GM23248 (cell line): Measurements from ENCODE around the gene TSSK2. TPM values are rescaled to one million over a fixed set of nuclear protein-coding genes. Genes with fewer than 3 reads are reported as not detected.

Experiments
- DNase-seq: peaks from one replicate; pipeline ENCODE4 v3.0.0-alpha.2; 2015
- H2AFZ ChIP-seq: fragments of 200-600 bp; sonication (generic); 2 replicates; pipeline ENCODE4 v1.6.1; 2016; ENCODE audit warnings: antibody characterized with exemption
- H3F3A ChIP-seq: fragments of 200-600 bp; sonication (generic); 2 replicates; pipeline ENCODE4 v1.6.1; 2016; ENCODE audit warnings: mild to moderate bottlenecking, antibody characterized with exemption, mixed run types; ENCODE audit not compliant: insufficient read depth
- H3K27ac ChIP-seq: fragments of 200-600 bp; sonication (generic); 2 replicates; pipeline ENCODE4 v1.5.1; 2016; ENCODE audit warnings: mild to moderate bottlenecking
- H3K27me3 ChIP-seq: fragments of 200-600 bp; sonication (generic); replicated peaks from 2 replicates; pipeline ENCODE4 v1.6.1; 2016; ENCODE audit warnings: mild to moderate bottlenecking; ENCODE audit not compliant: insufficient read depth
- H3K36me3 ChIP-seq: fragments of 200-600 bp; sonication (generic); 2 replicates; pipeline ENCODE4 v1.6.1; 2016; ENCODE audit warnings: low read depth, mild to moderate bottlenecking
- H3K4me1 ChIP-seq: fragments of 200-600 bp; sonication (generic); 2 replicates; pipeline ENCODE4 v1.6.1; 2016; ENCODE audit warnings: mild to moderate bottlenecking; ENCODE audit not compliant: insufficient read depth
- H3K4me2 ChIP-seq: fragments of 200-600 bp; sonication (generic); one replicate; pipeline ENCODE4 v1.6.1; 2016; ENCODE audit warnings: mild to moderate bottlenecking; ENCODE audit not compliant: unreplicated experiment
- H3K4me3 ChIP-seq: fragments of 200-600 bp; sonication (generic); 2 replicates; pipeline ENCODE4 v1.5.1; 2016; ENCODE audit warnings: mild to moderate bottlenecking
- H3K79me2 ChIP-seq: fragments of 200-600 bp; sonication (generic); 2 replicates; pipeline ENCODE4 v1.6.1; 2016; ENCODE audit warnings: mild to moderate bottlenecking; ENCODE audit not compliant: insufficient read depth
- H3K9ac ChIP-seq: fragments of 200-600 bp; sonication (generic); 2 replicates; pipeline ENCODE4 v1.6.1; 2016; ENCODE audit warnings: mild to moderate bottlenecking
- H3K9me2 ChIP-seq: fragments of 200-600 bp; sonication (generic); 2 replicates; pipeline ENCODE4 v1.6.1; 2016; ENCODE audit warnings: mixed run types, mild to moderate bottlenecking, moderate library complexity; ENCODE audit not compliant: insufficient read depth
- H3K9me3 ChIP-seq: fragments of 200-600 bp; sonication (generic); one replicate; pipeline ENCODE4 v1.6.1; 2017; ENCODE audit warnings: low read depth
- H4K20me1 ChIP-seq: fragments of 200-600 bp; sonication (generic); 2 replicates; pipeline ENCODE4 v1.6.0; 2016; ENCODE audit not compliant: insufficient read depth
- EZH2 ChIP-seq: fragments of 200-600 bp; sonication (generic); IDR thresholded peaks from 2 replicates; pipeline ENCODE4 v1.6.1; 2018; ENCODE audit warnings: antibody characterized with exemption, mild to moderate bottlenecking; ENCODE audit not compliant: insufficient read depth, poor library complexity, severe bottlenecking
- EZH2phosphoT487 ChIP-seq: fragments of 200-600 bp; sonication (generic); IDR thresholded peaks from 2 replicates; pipeline ENCODE4 v1.6.1; 2018; ENCODE audit warnings: antibody characterized with exemption, moderate library complexity, mild to moderate bottlenecking, low read depth; ENCODE audit not compliant: insufficient read depth
- WGBS, 2 experiments: methylation state at CpG; one replicate each; pipeline ENCODE4 v1.1.6; 2015 to 2017; ENCODE audit warnings: low lambda C conversion rate in 2 of 2, low coverage in 1 of 2; ENCODE audit errors: missing lambda C conversion rate in 2 of 2; 5-methylcytosine and 5-hydroxymethylcytosine counted together
- in situ Hi-C: fragments of 300-500 bp; cut with MboI; formaldehyde crosslinking; loops from 2 replicates; pipeline ENCODE4 v1.15.0; 2020
- polyA plus RNA-seq: library from polyadenylated mRNA; unstranded; fragments of >200 nt; fragmentation: Nextera tagmentation; extraction: Ambion mirVana; gene quantifications from 2 replicates; pipeline ENCODE4 v1.2.1, GENCODE V29; 2016
- total RNA-seq: library from RNA; depleted of rRNA; stranded (reverse); fragments of >200 nt; shearing (Covaris generic); gene quantifications from 2 replicates; pipeline ENCODE4 v1.2.3, GENCODE V29; 2014

TSSK2 gene
- total and polyA plus RNA-seq, 2 experiments from 2014 or later = not detected

- Histone ChIP-seq H3K36me3 (no peaks in the 10 kb centered on the region), H3F3A (peaks cover 20% of the 10 kb centered on the region), H2AFZ (no peak overlapping the region), H3K27me3 (no peaks in the 10 kb centered on the region), H3K27ac (no peak overlapping the region), H3K4me1 (peaks cover 13% of the 10 kb centered on the region), H3K4me2 (no peak overlapping the region), H3K9ac (no peak overlapping the region), H3K79me2 (peaks cover 65% of the 10 kb centered on the region), H4K20me1 (no peaks in the 10 kb centered on the region; the same call in none of the 2 replicates), H3K9me3 (no peaks in the 10 kb centered on the region), H3K9me2 (no peaks in the 10 kb centered on the region), H3K4me3 (no peak overlapping the region)
- DNase-seq = no peak
- WGBS, 2 experiments = 81 to 83% methylated on average over 2 of the region's 2 CpGs
- TF ChIP-seq EZH2 (no peak), EZH2phosphoT487 (no peak)
- in situ Hi-C loops = no loop called here
Observed at GRCh38 chr22:19090183-19090582, 40.9 kb upstream of the TSSK2 start.

DNA sequence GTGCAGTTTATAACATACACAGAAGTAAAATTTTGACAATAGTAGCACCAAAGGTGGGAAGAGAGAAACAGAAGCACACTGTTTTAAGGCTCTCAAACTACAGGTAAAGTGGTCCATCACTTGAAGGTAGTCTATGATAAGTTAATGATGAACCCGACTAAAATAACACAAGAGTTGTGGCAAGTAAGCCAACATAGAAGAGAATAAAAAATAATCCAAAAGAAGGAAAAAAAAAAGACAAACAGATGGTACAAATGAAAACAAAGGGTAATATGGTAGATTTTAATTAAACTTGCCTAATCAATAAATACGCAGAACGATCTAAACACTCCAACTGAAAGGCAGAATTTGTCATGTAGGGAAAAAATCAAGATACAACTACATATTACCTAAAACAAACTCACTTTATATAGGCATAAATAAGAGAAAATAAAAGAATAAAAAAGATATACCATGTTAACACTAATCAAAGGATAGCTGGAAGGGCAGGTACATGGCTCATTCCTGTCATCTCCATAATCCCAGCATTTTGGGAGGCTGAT, 40.5 kb upstream of the TSSK2 start:
- Histone ChIP-seq H3F3A (peaks cover 17% of the 10 kb centered on the region), H4K20me1 (no peaks in the 10 kb centered on the region; the same call in none of the 2 replicates), H3K4me1 (peaks cover 13% of the 10 kb centered on the region), H3K4me3 (no peak overlapping the region), H3K36me3 (no peaks in the 10 kb centered on the region), H3K4me2 (no peak overlapping the region), H3K9me2 (no peaks in the 10 kb centered on the region), H3K27me3 (no peaks in the 10 kb centered on the region), H3K9me3 (no peaks in the 10 kb centered on the region), H3K27ac (no peak overlapping the region), H3K79me2 (peaks cover 68% of the 10 kb centered on the region), H2AFZ (no peak overlapping the region), H3K9ac (no peak overlapping the region)
- TF ChIP-seq EZH2 (no peak), EZH2phosphoT487 (no peak)
- in situ Hi-C loops = no loop called here
- DNase-seq = no peak
- WGBS, 2 experiments = 85 to 86% methylated on average over 3 of the region's 3 CpGs

DNA sequence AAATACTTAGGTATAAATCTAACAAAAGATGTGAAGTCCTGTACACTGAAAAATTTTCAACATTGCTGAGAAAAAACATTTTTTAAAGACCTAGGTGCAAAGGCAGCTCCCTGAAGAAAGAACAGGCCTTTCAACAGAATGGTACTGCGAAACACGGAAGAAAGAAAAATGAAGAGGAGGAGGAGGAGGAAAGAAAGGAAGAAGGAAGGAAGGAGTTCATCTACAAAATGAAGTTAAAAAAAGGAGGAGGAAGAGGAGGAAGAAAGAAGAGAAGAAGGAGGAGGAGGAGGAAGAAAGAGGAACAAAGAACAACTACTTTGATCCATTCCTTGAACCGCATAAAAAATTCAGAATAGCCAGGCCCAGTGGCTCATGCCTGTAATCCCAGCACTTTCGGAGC, 38.4 kb upstream of the TSSK2 start:
- no peak overlapping the region for H3K4me2 ChIP-seq
- H3K79me2 ChIP-seq = peaks cover 87% of the 10 kb centered on the region
- H3K9me3 ChIP-seq = no peaks in the 10 kb centered on the region
- H3K27me3 ChIP-seq = no peaks in the 10 kb centered on the region
- no peaks in the 10 kb centered on the region for H3K36me3 ChIP-seq
- peaks cover 6% of the 10 kb centered on the region; the same call in 1 of the 2 replicates for H3F3A ChIP-seq
- no peak for DNase-seq
- no peak overlapping the region for H3K27ac ChIP-seq
- in situ Hi-C loops = no loop called here
- 88 to 94% methylated on average over 4 of the region's 4 CpGs for WGBS, 2 experiments
- no peak overlapping the region for H2AFZ ChIP-seq
- H3K4me3 ChIP-seq = no peak overlapping the region
- H3K4me1 ChIP-seq = no peaks in the 10 kb centered on the region
- no peaks in the 10 kb centered on the region for H3K9me2 ChIP-seq
- no peak overlapping the region for H3K9ac ChIP-seq
- H4K20me1 ChIP-seq = peaks cover 5% of the 10 kb centered on the region; the same call in 1 of the 2 replicates
- TF ChIP-seq EZH2phosphoT487 (no peak), EZH2 (no peak)

GRCh38 chr22:19094393-19094997, 36.6 kb upstream of the TSSK2 start:
- Histone ChIP-seq H3K4me3 (no peak overlapping the region), H3K79me2 (peaks cover 95% of the 10 kb centered on the region), H3K9me3 (no peaks in the 10 kb centered on the region), H3K27me3 (no peaks in the 10 kb centered on the region), H3K27ac (no peak overlapping the region), H3K4me2 (no peak overlapping the region), H3K9ac (no peak overlapping the region), H3K9me2 (no peaks in the 10 kb centered on the region), H4K20me1 (peaks cover 5% of the 10 kb centered on the region), H3F3A (peaks cover 6% of the 10 kb centered on the region; the same call in 1 of the 2 replicates), H3K36me3 (no peaks in the 10 kb centered on the region), H3K4me1 (no peaks in the 10 kb centered on the region), H2AFZ (no peak overlapping the region)
- WGBS, 2 experiments = 91 to 98% methylated on average over 4 of the region's 4 CpGs
- DNase-seq = no peak
- no peak for TF ChIP-seq EZH2phosphoT487
- no peak for TF ChIP-seq EZH2
- in situ Hi-C loops = no loop called here
